GM12872 (cell line): Measurements from ENCODE around the gene UBXN4.

Source experiments
- TF ChIP-seq, protein P1 (sequence below): IDR thresholded peaks from 3 replicates; pipeline ENCODE4 v1.5.1; 2011; ENCODE audit warnings: low read depth, mild to moderate bottlenecking, low read length, moderate library complexity; ENCODE audit not compliant: insufficient read depth

Gene UBXN4

DNA sequence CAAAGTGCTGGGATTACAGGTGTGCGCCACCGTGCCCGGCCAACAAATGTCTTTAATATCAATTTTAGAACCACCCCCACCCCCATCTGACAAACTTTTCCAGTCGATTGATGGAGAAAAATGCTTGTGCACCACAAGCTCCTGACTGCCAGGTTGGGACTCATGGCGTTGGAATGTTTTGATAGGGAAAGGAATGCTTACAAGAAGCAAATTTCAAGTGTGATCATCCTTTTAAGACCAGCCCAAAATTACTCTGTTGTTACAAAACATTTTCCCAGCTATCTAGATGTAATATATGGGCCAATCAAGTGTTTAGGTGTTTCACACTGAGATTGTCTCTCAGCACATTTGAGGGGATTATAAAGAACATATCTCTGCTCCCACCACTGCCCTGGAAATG is 45.2 kb downstream of the UBXN4 start:
- TF ChIP-seq, protein P1, sequence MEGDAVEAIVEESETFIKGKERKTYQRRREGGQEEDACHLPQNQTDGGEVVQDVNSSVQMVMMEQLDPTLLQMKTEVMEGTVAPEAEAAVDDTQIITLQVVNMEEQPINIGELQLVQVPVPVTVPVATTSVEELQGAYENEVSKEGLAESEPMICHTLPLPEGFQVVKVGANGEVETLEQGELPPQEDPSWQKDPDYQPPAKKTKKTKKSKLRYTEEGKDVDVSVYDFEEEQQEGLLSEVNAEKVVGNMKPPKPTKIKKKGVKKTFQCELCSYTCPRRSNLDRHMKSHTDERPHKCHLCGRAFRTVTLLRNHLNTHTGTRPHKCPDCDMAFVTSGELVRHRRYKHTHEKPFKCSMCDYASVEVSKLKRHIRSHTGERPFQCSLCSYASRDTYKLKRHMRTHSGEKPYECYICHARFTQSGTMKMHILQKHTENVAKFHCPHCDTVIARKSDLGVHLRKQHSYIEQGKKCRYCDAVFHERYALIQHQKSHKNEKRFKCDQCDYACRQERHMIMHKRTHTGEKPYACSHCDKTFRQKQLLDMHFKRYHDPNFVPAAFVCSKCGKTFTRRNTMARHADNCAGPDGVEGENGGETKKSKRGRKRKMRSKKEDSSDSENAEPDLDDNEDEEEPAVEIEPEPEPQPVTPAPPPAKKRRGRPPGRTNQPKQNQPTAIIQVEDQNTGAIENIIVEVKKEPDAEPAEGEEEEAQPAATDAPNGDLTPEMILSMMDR: no peak

DNA sequence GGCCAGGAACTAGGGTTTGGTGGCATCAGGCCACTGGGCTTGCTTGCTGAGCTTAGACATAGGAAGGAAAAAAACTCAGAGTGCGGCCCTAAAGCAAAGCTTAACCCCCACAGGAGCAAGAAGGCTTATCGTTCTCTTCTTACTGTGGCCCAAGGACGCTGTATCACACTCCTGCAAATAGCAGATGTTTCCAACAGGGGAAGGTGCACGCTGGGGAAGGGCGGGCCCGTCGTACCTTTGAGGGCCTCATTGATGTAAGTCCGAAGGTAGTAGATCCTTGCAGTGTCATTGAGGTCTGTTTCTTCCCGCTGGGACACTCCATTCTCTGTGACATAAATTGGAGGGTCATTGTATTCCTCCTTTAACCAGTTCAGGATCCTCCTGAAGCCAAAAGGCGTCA is 48.8 kb downstream of the UBXN4 start:
- TF ChIP-seq, protein P1: no peak

DNA sequence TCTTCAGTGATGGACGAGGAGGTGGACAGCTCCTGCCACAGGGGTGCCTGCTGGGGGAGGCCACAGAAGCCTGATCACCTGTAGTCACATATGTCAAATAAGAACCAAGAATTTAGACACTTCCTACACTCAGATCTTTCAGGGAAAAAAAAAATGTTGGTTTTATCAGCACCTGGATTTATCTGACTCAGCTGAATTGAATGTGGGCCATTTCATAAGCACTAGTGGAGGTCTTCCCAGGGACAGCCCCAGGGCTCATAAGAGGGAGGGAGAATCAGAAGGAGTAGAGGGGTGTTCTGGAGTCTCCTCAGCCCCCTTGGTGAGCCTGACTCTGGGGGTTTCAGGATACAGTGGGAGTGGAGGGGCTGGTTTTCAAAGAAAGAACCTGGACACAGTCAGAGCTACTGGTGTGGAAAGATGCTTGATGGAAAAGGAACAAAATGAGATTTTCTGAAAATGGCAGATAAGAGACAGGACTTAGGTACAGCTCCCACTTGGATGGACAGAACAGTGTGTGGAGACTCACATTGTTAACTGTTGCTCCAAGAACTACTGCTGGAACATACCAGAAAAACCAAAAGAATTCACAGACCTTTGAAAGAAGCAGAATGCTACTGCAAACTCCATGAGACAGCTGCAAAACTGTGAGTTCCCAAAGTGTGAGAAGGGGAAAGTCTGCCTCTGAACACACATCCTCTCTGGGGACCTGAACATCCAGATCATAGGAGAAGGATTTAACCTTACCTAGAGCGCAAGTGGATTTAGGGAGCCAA is 49.9 kb downstream of the UBXN4 start:
- TF ChIP-seq, protein P1: no peak

DNA sequence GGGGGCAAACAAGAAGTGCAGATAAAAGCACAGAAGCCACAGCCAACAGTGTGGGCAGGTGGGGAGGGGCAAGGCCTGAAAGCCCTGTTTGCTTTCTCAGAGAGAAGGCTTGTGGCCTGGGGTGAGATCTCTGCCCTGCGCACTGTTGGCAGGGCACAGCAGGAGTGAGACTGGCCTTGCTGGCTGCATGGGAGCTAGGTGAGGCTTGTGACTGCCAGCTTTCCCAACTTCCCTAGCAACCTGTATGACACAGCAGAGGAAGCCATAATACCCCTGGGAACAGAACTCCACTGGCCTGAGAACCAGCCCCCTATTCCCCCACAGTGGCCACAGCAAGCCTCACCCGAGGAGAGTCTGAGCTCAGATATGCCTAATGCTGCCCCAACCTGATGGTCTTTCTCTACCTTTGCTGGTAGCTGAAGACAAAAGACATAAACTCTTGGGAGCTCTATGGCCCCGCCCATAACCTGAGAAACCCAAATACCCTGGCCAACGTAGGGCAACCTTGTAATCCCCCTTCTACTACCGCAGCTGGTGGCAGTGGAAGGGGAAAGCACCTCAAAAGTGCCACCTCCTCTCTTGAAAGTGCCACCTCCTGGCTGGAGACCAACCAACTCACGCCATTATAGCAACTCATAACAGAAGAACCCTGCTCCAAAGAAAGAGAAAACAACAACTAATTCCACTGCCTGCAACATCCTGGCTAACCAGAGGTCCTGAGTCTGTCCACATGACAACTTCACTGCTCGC is 50.9 kb downstream of the UBXN4 start:
- TF ChIP-seq, protein P1: no peak

DNA sequence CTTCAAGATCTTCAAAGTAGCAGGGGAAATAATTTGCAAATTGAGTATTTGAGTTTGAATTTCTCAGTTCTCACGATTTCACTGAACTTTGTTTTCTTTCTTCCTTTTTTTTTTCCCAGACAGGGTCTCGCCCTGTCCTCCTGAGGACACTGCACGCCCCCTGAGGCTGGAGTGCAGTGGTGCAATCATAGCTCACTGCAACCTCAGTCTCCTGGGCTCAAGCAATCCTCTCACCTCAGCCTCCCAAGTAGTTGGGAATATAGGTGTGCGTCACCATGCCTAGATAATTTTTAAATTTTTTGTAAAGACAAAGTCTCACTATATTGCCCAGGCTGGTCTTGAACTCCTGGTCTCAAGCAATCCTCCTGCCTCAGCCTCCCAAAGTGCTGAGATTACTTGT is 54.0 kb downstream of the UBXN4 start:
- TF ChIP-seq, protein P1: 0 out of 3 replicates have a peak, but pooled peaks have one; percentile 25

DNA sequence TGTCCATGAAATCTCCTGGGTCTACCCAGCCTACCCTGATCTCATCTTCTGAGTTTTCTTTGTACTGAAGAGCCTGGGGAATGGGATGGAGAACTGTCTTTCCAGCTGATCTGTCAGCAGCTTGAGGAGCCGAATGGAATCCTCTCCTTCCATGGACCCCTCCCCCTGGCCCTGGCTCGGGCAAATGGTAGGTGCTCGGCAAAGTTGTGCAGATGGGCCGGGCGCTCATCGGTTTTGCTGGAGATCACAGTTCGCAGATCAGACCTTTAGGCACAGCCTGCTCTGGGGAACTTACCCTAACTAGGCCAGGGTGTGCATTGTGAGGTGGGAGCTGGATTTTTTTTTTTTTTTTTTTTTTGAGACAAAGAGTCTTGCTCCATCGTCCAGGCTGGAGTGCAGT is 55.0 kb downstream of the UBXN4 start:
- TF ChIP-seq, protein P1: no peak

DNA sequence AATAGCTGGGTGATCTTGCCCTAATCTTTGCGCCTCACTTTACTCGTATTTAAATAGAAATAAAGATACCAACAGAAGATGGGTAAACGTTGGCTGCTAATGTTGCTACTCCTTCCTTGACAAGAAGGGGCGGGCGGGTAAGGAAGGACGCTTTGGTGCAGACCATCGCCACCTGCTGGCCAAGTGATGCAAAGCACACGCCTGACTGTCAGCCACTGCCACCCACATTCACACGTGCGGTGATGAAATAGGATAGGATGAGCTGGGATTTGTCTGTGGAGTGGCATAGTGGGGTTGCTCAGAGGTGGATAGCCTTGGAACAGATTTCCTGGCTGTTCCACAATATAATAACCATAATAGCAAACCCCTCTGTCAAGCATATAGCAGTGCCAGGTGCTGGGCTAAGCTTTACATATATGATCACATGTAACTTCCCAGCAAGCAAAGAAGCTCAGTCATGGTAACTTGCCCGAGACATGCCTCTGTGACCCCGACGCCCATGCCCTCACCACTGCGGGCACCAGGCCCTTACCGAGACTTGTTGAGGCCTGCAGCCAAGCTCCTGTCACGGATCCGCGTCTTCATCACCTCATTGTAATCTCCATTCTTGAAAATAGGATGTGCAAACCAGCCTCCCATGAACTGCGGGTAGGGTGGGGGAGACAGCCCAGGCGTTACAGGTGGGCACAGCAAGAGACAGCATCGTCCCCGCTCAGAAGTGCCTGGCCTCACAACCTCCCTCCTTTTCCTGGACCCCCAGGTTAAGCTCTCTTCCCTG is 56.0 kb downstream of the UBXN4 start:
- TF ChIP-seq, protein P1: peak; percentile 97
